ENCODE data around the gene ZNF276.
A peak's percentile ranks its signal among the peaks of the same experiment; 100 is the strongest.

The ZNF276 gene

GRCh38 chr16:89712274-89712781 lies 9.0 kb upstream of the ZNF276 start:
- no peak for DNase-seq (ENCODE audit: extremely low spot score)
- POLR2A ChIA-PET = no interaction called here
- TF ChIP-seq CTCF (IDR thresholded peaks at IDR 0.05; ENCODE audit: control extremely low read depth, extremely low read depth, low read depth, missing control alignments) = no peak
- CTCF ChIA-PET = interaction anchor here (1.1 to 1.9 kb wide), 4 partner anchors 9 to 149 kb away, joined by 3 to 6 read pairs (median 4); partner anchors contain the start of gene SPATA2L

- POLR2A ChIA-PET = no interaction called here
- DNase-seq (ENCODE audit: extremely low spot score) = no peak
- CTCF ChIA-PET = interaction anchor here (0.9 to 5.4 kb wide), 7 partner anchors 10 to 145 kb away, joined by 3 to 33 read pairs (median 3); partner anchors contain the start of gene SPATA2L
- TF ChIP-seq CTCF (IDR thresholded peaks at IDR 0.05; ENCODE audit: control extremely low read depth, extremely low read depth, low read depth, missing control alignments) = no peak
These were observed 4.8 kb upstream of the ZNF276 start for GRCh38 chr16:89716493-89716892.

DNA sequence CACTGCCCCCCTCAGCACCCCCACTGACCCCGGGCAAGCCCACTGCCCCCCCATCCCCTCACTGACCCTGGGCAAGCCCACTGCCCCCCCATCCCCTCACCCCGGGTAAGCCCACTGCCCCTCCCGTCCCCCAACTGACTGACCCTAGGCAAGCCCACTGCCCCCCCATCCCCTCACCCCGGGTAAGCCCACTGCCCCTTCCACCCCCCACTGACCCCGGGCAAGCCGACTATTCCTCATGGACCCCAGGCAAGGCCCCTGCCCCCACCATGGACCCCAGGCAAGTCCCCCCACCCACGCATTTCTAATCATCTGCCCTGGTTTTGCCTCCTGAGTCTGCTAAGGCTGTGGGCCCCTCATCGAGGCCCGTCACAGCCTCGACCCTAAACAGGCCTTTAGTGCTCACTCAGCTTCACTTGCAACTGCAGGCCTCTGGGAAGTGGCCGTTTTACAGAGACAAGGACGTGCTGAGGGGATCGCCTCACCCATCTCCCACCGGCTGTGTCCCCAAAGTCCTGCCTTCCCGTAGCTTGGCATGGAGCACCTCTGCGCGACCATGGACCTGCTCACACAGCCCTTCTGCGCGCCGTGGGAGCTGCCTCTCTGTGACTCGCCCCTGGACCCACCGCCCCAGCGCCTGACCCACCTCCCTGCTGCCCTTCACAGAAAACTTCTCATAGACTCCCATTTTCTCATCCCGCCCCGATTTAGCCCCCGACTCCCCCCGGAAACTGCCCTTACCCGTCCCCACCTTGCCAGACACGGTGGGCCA lies 4.2 kb upstream of the ZNF276 start:
- no peak for DNase-seq (ENCODE audit: extremely low spot score)
- TF ChIP-seq CTCF (IDR thresholded peaks at IDR 0.05; ENCODE audit: control extremely low read depth, extremely low read depth, low read depth, missing control alignments) = no peak
- ChIA-PET CTCF (interaction anchor here (1.0 to 5.4 kb wide), 6 partner anchors 9 to 144 kb away, joined by 3 to 33 read pairs (median 4); partner anchors contain the start of gene SPATA2L), POLR2A (no interaction called here)

- ChIA-PET CTCF (interaction anchor here (1.0 to 5.4 kb wide), 4 partner anchors 11 to 143 kb away, joined by 3 to 33 read pairs (median 11); partner anchors contain the start of gene SPATA2L), POLR2A (no interaction called here)
- TF ChIP-seq CTCF (IDR thresholded peaks at IDR 0.05; ENCODE audit: control extremely low read depth, extremely low read depth, low read depth, missing control alignments) = no peak
- no peak for DNase-seq (ENCODE audit: extremely low spot score)
These were observed 3.4 kb upstream of the ZNF276 start for GRCh38 chr16:89717688-89718505.

- DNase-seq (ENCODE audit: extremely low spot score) = no peak
- ChIA-PET POLR2A (no interaction called here), CTCF (interaction anchor here (1.6 to 2.0 kb wide), 2 partner anchors 15 to 20 kb away, joined by 8 read pairs; partner anchors contain the start of gene SPATA2L)
- TF ChIP-seq CTCF (IDR thresholded peaks at IDR 0.05; ENCODE audit: control extremely low read depth, extremely low read depth, low read depth, missing control alignments) = no peak
These were observed 855 bp upstream of the ZNF276 start for GRCh38 chr16:89720551-89720812.

DNA sequence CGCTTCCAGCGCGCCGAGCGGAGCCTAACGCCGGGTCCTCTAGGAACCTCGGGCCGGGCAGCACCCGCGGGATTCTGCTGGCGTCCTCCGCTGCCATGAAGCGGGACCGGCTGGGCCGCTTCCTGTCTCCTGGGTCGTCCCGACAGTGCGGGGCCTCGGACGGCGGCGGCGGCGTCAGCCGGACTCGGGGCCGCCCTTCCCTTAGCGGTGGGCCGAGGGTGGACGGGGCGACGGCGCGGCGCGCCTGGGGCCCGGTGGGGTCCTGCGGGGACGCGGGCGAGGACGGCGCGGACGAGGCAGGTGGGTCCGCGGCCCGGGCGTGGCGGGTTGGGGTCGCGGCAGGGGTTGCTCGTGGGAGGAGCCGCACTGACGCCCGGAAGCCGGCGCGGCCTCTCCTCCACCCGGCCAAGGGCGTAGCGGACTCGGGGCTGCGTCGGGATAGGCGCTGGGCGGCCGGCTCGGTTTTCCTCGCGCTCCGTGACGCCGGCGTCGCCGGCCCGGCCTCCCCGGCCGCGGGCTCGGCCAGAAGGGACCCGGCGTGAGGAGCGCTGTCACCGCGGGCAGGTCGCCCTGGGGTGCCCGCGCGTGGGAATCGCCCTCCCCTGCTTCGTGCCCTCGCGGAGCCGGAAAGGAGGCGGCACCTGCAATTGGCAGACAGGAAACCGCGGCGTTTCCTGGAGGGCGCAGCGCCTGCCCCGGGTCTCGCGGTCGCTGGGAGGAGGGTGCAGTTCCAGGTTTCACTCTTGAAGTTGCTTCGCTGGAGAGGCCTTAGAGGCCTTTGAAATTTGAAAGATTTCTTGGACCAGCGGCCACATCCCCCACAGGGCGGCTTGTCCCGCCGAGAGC lies 432 bp downstream of the ZNF276 start:
- DNase-seq (ENCODE audit: extremely low spot score) = peak; percentile 49
- no peak for TF ChIP-seq CTCF (IDR thresholded peaks at IDR 0.05; ENCODE audit: control extremely low read depth, extremely low read depth, low read depth, missing control alignments)
- ChIA-PET POLR2A (no interaction called here), CTCF (interaction anchor here (4.0 kb wide), 1 partner anchor 21 kb away, joined by 13 read pairs; no protein-coding TSS in a partner anchor)
